HG02840 (cell line): ENCODE results near the gene PSMD13.

Experiments used
- ATAC-seq: cut with Tn5 transposase; IDR thresholded peaks from one replicate; pipeline ENCODE4 v1.9.1; 2021; ENCODE audit warnings: mild to moderate bottlenecking, moderate library complexity, moderate number of reproducible peaks; ENCODE audit not compliant: unreplicated experiment, low FRiP score

PSMD13 gene

DNA sequence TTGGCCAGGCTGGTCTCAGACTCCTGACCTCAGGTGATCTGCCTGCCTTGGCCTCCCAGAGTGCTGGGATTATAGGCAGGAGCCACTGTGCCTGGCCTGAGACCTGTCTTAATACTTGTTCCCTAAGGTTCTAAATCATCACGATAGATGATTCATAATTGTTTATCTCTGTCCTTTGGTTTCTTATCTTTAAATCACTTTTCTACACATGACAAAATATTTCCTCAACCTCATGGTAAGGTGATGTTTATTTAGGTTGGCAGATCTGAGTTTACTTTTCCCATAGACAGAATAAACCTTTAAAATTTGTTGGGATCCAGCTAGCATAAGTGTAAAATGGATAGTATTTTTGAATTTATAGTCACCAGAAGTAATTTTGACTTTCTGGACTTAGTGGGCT, 3.5 kb downstream of the PSMD13 start:
- ATAC-seq: no peak

DNA sequence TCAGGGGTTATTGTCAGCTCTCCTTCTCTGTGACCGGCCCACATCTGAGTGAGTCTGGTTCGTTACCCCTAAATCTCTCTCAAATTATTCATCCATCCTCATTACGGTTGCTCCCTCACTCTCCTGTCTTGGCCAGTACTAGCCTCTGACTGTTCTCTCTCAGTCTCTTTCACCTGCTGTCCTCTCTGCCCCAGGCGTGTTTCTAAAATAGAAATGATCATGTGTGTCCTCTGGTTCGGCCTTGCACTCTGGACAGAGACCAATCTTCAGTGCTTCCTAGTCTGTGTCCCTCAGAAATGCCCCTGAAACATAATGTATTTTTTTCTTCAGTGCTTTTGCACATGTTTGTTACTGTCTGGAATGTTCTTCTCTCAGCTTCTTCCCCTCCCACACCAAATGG, 4.9 kb downstream of the PSMD13 start:
- ATAC-seq: no peak

DNA sequence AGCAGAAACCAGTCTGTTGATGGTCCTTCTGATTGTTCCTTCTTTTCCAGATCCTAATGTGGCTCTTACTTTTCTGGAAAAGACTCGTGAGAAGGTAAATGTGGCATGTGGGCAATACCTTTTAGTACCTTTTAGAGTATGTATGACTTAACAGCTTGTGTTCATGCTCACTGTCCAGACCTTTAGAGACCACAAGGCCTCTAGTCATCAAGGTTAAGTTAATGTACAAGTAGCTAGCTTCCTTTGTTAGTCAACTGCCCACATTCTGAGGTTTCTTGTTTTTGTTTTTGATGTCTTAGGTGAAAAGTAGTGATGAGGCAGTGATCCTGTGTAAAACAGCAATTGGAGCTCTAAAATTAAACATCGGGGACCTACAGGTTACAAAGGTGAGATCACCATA, 7.6 kb downstream of the PSMD13 start:
- no peak for ATAC-seq

DNA sequence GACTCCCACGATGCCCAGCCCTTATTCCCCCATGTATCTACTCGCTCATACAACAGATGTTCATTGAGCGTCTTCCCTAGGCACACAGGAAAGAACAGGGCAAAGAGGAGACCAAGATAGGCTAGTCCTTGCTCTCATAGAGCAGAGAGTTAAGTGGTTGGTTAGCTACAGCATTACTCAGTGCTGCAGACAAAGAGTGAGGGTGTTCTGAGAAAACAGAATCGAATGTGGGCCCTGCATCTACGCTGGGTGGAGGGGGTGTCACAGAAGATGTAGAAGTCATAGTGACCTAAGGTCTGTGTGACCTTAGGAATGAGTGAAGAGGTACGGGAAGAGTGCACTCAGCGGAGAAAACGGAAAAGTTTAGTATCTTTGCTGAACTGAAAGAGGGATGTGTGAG, 12.3 kb downstream of the PSMD13 start:
- no peak for ATAC-seq

DNA sequence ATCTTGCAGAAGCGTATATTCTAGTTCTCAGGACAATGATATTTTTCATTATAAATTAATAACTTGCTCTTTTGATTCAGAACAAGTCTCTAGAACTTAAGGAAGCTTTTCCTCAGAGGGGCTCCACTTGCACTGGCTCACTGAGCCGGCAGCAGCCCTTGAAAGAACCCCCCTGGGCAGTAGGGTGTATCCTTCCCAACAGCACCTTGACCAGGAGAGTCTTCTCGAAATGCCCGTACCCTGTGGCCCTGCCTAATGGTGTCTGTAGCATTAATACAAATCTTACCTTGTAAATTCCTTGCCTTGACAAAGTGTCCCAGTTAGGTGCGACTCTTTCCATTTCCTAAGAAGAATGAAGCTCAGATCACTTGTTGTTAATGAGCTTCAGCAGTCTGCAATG, 13.5 kb downstream of the PSMD13 start:
- ATAC-seq: no peak

DNA sequence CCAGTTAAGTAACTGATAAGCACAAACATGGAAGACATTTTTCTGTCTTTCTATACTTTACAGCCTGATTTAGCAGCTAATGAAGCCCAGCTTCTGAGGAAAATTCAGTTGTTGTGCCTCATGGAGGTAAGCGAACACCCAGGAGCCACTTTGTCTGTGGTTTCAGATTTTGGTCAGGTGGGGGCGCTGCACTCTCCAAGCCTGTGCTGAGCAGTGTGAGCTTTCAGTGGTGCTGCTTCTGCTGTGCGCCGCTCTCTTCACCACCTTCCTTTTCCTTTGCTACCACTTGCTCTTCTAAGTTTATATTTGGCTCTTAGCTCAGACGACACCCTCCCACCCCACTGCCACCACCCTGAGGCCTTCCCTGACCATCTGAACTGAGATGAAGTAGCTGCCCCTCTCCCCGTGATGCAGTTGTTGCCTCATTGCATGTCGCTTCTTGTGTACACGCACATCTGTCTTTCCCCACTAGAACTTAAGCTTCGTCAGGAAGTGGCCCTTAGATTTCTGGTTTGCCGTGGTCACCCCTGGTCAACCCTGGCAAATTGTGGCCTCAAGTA, 14.0 kb downstream of the PSMD13 start:
- no peak for ATAC-seq

DNA sequence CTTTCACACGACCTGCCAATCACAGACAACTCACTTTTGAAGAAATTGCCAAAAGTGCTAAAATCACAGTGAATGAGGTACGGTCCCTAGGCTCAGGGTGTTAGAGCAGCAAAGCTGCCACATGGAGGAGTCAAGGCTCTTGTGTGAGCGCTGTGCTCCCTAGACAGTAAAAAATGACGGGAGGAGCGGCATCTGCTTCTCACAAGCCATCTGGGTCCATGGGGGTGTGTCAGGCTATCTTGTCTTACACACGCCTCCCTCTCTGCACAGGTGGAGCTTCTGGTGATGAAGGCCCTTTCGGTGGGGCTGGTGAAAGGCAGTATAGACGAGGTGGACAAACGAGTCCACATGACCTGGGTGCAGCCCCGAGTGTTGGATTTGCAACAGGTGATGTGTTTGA, 14.8 kb downstream of the PSMD13 start:
- ATAC-seq: no peak

DNA sequence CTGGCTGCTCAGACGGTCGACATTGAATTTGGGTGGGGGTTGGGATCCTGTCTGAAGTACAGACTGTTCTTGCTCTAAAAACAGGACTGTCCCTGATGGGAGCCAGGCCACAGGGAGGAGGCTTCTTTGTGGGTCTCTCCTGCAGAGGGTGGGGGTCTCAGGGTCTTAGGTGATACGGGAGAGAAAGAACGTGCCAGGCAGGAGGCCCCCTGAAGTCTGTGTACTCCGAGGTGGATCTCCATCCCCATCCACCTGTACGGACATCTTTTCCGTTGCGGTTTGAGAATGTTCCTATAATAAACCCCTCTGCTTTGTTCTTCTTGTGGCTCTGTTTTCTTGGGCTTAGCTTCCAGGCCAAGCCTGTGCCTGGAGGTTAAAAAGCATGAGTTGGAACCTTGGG, 15.9 kb downstream of the PSMD13 start:
- ATAC-seq: no peak

DNA sequence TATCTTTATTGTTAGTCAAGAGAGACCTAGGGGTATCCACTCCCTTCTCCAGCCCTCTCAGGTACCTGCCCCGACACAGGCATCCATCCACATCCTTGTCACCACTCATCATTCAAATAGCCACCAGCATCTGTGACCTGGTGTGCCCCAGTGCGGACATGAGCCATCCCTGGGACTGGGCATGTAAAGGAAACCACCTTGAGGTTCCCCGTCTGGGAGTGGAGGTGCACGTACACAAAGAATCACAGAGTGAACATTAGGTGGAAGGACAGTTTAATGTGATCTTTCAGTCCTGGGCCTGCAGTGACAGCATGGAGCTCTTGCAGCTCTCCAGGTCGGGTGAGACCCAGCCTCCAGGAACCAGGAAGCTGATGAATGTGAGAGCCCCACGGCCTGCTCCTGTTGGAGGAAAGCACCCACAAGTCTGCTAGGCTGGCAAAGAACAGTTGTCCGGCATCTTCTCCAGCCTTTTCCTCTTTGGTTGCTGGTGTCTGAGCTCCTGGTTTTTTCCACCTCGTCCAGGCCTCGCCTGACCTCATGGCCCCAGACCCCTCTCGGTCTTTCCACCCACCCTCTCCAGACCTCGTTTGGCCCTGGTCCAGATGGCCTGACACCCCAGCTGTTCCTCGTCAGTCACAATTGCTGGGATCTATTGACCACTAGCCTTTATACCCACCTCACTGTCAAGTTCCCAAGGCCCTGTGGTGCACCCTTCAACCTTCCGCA, 16.5 kb downstream of the PSMD13 start:
- ATAC-seq: no peak

DNA sequence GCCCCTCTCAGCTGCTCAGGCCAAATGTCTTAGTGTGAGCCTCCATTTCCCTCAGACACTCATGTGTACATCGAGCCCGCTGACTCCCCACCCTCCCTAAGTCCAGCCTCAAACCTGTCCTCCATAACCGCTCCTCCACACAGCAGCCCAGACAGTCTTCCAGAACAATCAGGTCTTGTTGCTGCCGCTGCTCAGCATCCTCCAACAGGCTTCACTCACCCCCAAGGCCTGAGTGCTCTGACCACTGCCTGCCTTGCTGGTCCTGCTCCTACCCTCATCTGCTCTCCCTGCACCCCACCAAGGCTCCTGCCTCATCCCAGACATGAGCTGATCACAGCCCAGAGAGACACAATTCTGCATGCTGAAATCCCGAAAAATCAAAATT, 17.1 kb downstream of the PSMD13 start:
- no peak for ATAC-seq

DNA sequence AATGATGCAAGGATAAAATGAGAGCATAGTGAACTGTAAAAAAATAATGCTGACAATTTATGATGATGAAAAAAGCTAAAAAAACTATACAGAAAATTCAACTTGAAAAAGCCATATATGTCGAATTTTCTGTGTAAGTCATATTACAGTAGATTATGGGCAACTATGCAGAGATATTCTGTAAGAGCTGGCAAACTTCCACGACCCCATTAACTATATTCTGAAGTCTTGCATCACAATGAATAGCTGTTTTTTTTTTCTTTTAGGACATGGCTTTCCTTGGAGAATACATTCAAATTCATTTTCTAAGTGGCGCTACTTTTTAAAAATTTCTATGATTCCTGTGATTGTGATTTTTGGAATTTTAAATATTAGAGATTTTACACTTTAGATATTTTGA, 18.4 kb downstream of the PSMD13 start:
- ATAC-seq: no peak

DNA sequence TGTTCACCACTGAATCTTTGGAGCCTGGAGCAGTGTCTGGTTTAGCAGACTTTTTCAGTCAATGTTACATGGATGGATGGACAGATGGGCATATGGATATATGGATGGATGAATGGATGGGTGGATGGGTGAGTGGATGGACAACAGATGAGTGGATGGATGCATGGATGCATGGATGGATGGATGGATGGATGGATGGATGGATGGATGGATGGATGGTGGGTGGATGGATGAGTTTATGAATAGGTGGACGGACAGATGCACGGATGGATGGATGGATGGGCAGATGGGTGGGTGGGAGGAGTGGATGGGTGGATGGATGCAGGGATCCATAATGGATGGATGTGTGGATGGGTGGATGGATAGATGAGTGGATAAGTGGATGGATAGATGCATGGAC, 19.0 kb downstream of the PSMD13 start:
- ATAC-seq: no peak

DNA sequence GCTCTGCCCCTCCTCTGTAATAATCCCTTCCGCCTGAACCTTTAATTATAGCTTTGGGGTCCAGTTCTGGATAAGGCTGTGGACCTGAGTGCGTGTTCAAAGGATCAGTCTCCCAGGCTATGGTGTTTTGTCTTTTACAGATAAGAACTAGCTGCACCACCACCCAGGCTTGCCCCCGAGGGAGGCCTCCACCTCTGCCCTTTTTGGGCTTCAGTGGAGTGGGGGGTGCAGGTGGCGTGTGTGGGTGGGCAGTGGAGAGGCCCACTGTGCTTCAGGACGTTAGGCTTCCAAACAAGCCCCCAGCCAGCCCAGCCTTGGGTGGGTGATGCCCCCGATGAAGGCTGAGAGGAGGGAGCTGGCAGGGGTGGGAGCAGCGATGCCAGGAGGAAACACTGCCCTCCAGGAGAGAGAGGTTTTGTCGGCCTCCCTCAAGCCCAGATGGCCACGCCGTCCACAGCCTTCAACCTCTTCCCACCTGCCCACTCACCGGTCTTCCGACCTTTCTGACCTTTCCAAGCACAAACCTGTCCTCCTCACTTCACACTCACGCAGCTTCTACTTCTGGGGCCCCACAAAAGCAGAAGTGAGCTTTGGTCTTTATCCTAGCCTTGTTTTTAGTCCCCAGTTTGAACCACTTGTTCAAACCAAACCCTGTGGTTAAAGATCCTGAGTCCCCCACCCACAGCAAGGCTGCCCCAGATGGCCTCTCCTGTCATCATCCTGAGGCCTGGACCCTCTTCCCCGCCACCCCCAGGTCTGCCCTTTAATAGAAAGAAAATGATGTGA, 20.4 kb downstream of the PSMD13 start:
- no peak for ATAC-seq

DNA sequence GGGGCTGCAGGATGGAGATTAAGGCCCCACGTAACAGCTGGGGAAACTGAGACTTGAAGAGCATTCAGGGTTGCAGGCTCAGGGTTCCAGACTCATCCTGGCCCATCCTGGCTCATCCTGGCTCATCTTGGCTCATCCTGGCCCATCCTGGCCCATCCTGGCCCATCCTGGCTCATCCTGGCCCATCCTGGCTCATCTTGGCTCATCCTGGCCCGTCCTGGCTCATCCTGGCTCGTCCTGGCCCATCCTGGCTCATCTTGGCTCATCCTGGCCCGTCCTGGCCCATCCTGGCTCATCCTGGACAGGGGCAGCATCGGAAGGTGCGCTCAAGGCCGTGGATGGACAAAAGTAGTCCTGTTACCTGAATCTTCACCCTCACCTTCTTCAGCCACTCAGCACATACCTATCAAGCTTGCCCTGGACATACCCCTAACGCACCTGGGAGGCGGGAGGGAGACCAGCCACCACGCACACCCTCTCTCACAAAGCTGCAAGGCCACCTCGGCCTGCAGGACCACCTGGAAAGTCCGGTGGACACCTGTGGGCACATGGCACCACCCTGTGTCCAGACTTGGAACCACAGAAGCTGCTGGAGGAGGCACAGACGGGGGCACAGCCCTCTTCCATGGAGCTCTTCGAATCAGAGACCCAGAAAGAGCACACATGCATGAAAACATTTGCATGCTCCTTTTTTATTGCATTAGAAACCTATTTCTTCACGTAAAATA, 21.2 kb downstream of the PSMD13 start:
- no peak for ATAC-seq

DNA sequence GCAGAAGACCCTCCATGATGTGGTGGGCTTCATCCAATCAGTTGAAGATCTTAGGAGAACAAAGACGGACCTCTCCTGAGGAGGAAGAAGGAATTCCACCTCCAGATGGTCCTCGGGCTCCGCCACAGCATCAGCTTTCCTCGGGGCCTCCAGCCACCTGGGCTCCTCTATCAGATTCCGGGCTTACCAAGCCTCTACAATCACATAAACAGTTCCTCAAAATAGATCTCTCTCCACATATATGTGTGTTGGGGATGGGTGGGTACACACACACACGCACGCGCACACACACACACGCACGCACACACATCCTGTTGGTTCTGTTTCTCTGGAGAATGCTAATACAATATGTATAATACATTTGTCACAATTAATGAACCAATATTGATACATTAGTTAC, 22.6 kb downstream of the PSMD13 start:
- ATAC-seq: no peak

DNA sequence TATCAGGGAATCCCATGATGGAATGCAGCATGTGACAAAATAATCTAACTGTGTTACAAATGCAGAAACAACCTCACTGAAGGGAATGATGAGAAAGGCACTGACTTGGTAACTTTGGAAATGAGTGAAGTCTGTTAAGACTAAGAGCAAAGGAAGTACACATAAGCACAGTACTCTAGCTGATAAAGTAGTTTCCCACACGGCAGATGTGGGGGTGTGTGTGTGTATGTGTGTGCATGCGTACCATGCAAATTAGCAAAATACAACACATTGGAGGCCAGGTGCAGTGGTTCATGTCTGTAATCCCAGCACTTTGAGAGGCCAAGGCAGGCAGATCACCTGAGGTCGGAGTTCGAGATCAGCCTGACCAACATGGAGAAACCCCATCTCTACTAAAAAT, 24.8 kb downstream of the PSMD13 start:
- ATAC-seq: no peak

DNA sequence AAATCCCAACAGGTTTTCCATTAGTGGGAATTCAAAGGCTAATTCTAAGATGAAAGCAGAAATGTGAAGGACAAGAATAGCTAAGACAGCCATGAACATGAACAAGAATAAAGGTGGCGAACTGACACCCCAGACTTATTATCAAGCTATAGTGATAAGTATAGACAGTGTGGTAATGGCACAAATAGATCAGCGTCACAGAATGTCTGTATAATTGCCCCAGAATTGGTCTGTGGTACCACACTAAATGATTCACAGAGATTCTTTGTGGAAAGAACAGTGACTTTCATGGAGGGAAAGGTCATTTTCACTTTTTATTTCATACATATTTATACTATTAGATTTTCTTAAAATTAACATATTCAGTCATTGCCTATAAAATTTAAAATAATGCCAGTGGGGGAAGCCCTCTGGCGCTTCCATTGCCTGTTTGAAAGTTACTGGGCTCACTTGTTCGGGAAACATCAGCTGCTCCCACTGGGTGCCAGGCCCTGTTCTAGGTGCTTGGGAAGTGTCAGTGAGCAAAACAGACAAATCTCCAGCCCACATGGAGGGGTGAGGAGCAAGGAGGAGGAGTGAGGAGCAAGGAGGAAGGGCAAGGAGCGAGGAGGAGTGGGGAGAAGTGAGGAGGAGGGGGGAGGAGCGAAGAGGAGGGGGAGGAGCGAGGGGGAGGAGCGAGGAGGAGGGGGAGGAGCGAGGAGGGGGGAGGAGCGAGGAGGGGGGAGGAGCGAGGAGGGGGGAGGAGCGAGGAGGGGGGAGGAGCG, 30.1 kb downstream of the PSMD13 start:
- no peak for ATAC-seq

DNA sequence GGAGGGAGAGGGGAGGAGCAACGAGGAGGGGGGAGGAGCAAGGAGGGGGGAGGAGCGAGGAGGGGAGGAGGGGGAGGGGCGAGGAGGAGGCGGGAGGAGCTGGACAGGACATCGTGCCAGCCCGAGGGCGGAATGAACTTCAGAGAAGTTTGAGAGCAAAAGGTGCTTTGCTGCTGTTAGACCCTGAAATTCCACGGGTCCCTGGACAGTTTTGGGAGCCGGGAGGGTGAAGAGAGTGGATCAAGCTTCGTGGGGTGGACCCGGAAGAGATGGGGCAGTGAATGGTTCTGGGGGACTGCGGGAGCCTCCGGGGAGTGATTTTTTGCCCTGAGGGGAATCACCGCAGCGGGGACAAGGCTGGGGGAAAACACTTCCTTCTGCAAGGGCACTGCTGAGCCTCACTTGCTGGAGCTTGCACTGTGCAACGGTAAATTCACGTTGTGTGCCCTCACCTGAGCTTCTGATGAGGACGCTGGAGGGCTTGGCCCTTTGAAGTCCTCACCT, 30.8 kb downstream of the PSMD13 start:
- ATAC-seq: no peak

DNA sequence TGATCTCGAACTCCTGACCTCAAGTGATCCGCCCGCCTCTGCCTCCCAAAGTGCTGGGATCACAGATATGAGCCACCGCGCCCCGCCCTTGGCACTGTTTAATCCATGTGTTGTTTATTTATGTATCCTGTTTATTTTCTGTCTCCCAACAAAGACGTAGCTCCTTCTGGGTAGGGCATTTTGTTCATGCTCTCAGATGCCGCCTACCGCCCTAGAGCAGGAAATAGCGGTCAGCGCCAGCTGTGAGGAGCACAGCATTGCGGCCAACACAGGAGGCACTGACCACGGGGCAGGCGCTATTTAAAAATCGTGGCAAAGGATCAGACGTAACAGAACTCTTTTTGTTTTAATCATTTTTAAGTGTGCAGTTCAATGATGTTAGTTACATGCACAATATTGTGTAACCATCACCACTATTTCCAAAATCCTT, 32.0 kb downstream of the PSMD13 start:
- ATAC-seq: peak; percentile 37

DNA sequence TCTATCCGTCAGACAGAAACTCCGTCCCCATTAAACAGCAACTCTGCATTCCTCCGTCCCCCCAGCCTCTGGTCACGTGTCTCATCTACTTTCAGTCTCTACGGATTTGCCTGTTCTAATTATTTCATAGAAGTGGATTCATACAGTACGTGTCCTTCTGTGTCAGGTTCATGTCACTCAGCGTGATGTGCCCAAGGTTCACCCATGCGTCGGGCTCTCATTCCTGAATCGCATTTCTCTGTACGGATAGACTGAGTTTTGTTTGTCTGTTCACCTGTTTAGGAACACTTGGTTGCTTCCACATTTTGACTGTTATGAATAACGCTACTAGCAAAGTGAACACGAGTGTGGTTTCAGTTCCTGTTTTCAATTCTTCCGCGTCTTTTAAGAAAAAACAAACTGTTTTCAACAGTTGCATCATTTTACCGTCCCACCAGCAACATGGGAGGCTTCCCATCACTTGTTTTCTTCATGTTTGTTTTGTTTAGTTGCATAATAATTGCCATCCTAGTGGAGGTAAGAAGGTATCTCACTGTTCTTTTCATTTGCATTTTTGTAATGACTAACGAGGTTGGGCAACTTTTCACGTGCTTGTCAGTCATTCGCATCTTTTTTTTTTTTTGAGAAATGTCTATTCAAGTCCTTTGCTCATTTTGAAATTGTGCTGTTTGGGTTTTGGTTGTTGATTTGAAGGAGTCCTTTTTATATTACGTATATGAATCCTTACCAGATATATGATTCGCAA, 32.5 kb downstream of the PSMD13 start:
- peak; percentile 73 for ATAC-seq
